NCI-H2029 (cell line): ENCODE results near the gene DSCAM.
"Not testable (repeated sequence)": the region's sequence is repeated elsewhere in the genome, so short reads cannot be mapped to it uniquely, and the experiment has no call there.

Experiments
- DNase-seq: peaks from one replicate; lab custom pipeline; 2025; lab: John Stamatoyannopoulos, UW

The DSCAM gene

DNA sequence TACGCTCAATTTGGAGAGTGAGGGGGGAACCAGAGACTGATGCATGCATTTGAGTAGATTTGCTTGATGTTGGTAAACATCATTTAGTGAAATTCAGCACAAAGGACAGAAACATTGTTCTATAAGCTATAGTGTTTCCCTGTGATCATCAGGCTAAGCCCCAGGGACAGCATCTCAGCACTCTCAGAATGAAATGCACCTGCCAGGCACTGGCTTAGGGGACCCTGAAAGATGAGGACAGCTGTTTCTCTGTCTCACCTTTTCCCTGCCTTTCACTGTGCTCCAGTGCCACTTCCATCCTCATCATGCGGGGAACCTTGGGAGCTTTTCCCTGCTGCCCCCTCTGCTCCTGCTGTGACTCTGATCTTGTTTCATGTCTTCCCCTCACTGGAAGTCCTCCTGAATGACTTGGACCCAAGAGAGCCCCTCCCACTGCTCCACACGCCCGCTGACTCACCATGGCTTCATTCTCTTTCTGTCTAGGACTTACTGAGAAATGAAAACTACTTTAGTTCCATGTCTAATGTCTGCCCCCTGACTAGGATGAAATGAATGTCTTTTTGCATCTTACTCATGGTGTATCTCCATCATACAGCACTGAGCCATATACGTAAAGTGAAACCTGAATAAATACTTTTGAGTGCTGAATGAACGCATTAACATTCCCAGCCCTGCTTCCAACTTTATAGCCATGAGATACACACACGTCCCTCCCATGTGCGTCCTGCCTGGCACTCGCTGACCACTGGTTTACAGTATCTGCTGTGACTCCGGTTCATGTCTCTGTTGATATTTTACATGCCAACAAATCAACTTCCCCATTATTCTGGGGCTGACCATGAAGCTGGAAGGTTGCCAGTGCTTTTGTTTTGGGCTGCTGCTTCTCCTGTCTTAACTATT, 797.7 kb downstream of the DSCAM start:
- peak; percentile 31 for DNase-seq

DNA sequence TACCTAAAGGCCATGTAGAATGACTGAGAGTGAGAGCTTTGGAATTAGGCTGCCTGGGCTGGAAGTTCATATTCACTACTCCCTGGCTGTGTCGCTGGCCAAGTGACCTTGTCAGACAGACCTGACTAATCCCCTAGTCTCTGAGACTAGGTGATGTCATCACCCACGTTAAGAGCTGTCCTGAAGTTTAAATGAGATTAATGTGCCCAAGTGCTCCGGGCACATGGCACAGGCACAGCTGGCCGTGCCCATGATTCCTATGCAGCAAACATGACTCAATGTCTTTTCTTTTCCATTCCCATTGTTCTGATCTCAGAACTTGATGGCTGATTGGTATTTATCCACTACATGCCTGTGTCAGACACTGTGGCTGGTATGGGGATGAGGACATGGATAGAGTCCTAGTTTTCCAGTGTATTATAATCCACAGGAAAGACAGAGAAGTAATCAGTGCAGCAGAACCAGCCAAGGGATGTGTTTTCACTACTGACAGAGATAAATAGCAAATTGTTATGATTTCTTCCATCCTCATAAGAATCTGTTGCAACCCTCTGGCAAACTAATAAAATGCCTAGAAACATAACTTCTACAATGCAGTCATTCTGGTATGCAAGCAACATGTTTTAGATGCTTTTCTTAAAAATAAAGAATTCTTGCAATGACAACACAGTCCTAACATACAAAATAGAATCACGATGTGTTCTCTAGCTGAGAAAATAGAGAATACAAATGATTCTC, 798.8 kb downstream of the DSCAM start:
- no peak for DNase-seq

DNA sequence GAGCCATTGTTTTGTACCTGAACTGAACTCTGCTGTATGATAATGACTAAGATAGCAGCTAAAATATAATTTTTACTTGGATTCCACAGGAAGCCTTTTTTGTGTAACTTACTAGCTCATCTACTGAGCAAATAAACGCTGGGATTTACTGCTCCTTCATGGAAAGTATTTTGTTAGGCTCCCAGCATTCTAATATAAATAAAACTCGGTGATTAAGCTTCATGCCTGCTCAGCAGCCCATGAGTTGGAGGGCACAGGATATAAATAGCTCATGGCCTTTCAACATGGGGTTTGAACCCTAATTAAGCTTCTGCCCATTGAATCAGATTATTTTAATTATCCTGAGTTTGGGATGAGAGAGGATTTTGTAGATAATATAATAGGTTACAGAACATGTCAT, 799.7 kb downstream of the DSCAM start:
- DNase-seq: no peak

DNA sequence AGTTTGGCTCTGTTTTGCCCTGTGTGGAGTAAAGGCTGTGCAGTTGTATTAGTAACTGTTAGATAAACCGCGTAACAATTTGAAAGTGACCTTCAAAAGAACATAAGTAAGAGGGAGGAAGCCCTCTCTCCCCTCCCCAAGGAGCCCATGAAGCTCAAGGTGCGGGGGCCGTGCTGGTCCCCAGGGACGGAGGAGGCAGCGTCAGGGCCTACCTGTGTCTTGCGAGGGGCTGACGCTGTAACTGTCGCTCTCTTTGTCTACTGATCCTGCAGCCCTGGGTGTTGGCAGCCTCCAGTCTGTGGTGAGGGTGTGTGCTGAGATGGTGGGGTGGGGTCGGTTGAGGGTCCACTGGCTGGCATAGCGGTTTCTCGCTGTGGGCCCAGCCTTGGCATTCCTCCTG, 803.1 kb downstream of the DSCAM start:
- DNase-seq: no peak

DNA sequence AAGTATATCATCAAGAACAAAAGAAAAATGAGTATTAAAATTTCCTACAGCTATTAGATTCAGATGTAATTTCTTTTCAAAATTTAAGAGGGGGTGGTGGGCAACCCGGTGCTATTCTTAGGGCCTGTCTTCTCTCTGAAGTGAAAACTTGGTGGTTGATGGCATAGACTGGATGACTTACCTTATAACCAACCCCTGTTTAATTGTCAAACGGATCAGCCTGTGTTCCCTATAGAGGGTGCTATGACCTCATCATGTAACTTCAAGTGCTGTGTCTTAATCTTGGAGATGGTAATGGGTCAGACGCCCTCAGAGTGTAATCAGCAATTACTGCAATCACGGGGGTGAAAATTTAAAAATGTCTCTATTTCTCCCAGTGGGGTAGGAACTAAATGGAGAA, 803.5 kb downstream of the DSCAM start:
- DNase-seq: no peak

DNA sequence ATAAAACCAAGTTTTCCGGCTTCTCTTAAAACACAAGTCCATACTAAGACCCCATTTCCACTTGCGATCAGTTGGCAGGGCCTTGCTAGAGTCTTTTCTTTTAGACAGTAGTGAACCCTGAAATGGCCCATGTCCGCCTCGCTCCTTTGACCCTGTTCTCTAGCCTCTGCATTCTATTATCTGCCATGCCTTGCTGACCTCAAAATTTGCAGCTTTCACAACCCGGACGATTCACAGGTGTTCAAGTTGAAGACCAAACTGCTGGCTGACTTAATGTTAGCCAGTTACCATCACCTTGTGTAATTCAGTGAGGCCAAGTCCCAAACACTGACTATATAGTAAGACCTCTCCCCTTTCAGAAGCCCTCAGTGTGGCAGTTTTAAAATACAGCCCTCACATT, 805.5 kb downstream of the DSCAM start:
- DNase-seq: no peak

DNA sequence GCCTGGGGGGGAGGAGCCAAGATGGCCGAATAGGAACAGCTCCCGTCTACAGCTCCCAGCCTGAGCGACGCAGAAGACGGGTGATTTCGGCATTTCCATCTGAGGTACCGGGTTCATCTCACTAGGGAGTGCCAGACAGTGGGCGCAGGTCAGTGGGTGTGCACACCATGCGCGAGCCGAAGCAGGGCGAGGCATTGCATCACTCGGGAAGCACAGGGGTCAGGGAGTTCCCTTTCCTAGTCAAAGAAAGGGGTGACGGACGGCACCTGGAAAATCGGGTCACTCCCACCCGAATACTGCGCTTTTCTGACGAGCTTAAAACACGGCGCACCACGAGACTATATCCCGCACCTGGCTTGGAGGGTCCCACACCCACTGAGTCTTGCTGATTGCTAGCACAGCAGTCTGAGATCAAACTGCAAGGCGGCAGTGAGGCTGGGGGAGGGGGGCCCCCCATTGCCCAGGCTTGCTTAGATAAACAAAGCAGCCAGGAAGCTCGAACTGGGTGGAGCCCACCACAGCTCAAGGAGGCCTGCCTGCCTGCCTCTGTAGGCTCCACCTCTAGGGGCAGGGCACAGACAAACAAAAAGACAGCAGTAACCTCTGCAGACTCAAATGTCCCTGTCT, 813.7 kb downstream of the DSCAM start:
- not testable (repeated sequence) for DNase-seq

DNA sequence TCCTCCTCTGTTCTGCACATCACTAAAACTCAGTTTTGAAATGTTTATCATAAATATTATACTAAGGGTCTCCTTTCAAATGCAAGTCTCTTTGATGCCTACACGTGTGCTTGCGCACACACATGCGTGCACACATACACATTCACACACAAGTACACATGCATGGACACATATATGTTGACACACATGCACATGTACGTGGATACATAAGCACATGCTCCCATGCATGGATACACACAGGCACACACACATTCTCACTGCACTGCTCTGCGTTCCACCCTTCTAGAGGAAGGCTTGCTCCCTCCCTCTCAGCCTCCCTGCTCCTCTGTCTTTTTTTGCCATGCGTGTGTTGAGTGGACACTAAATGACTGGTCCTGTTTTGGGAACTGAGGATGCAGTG, 817.1 kb downstream of the DSCAM start:
- no peak for DNase-seq

DNA sequence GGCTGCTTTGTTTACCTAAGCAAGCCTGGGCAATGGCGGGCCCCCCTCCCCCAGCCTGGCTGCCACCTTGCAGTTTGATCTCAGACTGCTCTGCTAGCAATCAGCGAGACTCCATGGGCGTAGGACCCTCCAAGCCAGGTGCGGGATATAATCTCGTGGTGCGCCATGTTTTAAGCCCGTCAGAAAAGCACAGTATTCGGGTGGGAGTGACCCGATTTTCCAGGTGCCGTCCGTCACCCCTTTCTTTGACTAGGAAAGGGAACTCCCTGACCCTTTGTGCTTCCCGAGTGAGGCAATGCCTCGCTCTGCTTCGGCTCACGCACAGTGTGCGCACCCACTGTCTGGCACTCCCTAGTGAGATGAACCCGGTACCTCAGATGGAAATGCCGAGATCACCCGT, 818.6 kb downstream of the DSCAM start:
- DNase-seq: not testable (repeated sequence)

DNA sequence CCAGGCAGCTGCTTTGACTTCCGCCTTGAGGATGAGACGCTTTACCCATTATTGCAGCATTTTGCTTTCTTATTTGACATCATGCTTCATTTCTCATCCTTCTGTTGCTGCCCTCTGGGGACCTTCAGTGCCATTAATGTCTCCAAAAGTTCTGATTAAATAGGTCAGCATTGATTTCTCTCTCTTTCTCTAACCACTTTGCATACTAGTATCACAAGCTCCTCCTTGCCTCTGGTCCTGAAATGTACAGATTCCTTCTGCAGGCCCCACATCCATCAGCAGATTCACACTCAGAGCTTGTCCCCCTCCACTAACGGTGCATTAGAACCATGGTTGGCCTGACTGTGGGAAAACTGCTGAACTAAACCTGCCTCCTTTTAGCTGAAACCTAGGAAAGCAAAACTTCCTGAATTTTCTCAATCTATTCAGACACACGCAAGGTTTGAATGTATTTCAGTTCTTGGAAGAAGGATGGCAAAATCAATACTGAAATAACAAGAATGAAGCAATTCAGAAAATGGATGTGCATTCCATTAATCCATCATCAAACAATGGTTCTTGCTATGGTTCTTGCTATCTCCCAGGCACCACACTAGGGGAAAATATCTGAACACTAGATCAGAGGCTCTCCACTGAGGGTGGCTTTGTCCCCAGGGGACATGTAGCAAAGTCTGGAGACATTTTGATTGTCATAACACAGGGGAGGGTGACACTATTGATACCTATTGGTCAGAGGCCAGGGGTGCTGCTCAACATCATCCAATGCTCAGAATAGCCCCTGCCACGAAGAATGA, 825.2 kb downstream of the DSCAM start:
- no peak for DNase-seq

DNA sequence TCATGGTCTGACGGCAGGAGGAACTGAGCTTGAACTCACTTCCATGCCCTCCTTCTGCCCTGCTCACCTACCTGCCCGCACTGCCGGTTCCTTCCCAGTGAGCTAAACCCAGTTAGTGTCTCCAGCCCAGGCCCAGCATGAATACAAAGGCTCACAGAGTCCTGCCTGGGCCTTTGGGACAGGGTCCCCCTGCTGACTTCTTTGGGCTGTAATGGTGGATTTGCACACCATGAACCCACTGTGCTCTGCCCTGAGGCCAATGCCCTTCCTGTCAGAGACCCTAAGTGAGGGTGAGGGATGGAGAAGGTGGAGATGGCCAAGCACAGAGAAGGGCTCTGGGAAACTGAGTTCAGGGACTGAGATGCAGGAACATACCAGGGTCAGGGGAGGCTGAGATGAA, 826.3 kb downstream of the DSCAM start:
- no peak for DNase-seq

DNA sequence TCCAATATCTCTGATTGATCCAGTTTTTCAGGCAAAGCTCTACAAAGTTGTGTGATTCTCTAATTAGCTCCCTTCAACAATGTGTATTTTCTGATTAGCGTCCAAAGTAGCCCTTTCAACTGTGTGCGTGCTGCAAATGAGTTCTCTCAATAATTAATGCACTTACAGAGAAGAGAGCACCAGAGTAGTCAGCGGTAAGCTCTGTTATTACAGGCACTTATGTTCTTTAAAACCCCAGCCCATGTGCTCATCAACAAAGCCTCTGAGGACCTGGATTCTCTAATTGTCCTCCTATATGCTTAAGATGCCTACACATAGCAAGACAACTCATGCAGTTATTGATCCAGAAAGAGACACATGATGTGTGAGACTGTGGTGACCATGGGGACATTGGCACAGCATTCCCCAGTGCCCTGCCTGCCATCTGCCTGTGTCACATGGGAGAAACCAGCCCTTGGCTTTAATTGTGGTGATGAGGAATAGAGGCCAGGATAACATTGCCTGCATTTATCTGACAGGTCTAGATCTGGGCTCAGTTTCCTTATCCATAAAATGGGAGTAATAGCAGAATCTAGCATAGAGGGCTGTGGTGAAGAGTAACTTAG, 828.0 kb downstream of the DSCAM start:
- DNase-seq: no peak

DNA sequence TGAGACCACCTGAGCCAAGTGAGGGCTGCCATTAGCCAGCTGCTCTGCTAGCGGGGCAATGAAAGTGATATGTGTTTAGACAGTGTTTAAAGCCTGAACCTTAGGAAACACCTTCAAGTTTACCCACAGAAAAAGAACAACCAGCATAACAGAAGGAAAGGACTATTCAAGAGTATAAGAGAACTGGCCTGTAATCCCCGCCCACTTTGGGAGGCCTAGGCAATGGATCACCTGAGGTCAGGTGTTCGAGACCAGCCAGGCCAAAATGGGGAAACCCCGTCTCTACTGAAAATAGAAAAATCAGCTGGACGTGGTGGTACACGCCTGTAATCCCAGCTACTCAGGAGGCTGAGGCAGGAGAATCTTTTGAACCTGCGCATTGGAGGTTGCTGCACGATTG, 830.3 kb downstream of the DSCAM start:
- DNase-seq: no peak

DNA sequence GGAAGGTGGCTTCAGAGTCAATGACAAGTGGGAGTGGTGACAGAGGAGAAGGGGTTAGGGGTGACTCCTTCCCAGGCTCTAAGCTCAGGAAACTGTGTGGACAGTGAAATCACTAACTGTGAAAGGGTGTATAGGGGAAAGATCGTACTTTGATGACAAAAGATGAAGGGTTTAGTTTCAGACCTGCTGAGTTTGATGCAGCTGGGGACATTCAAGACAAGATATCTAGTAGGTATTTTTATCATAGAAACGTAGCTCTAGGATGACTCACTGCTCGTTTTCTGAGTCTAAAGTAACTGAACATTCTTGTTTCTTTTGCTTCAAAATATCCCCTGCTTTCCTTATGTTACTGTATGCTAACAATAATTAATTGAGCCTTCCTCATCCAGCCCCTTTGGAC, 830.7 kb downstream of the DSCAM start:
- no peak for DNase-seq

DNA sequence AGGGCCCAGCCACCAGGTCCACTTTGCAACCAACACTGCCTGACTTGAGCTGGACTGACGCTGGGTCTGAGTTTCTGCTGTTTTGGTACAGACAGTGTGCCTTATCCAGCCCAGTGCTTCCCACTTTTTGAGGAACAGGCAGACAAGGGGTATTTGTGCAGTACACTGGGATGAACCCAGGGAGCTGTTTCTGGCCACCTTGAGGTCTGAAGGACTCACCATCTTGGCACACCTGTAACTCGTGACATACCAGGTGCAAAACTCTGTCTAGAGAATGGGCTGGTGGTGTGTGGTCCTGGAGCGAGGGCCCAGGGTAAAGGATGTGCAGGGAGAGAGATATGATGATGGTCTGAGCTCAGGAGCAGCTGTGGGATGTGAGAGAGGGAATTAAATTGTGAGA, 831.1 kb downstream of the DSCAM start:
- DNase-seq: no peak

DNA sequence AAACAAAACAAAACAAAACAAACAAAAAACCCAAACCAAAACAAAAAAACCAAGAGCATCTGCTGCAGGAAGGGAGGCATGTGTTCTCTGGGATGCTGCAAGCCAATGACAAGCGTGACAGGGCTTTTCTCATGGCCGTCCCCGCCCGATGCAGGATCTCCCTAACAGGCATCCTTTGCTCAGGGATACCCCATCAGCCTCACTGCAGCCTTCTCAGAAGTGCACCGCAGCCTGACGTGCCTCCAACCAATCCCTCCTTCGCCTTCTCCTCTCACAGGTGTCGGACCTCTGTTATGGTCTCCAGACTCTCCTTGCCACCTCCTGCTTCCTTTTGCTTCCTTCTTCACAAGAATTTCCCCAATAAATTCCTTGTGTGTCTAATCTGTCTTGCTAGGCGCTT, 832.6 kb downstream of the DSCAM start:
- DNase-seq: no peak

DNA sequence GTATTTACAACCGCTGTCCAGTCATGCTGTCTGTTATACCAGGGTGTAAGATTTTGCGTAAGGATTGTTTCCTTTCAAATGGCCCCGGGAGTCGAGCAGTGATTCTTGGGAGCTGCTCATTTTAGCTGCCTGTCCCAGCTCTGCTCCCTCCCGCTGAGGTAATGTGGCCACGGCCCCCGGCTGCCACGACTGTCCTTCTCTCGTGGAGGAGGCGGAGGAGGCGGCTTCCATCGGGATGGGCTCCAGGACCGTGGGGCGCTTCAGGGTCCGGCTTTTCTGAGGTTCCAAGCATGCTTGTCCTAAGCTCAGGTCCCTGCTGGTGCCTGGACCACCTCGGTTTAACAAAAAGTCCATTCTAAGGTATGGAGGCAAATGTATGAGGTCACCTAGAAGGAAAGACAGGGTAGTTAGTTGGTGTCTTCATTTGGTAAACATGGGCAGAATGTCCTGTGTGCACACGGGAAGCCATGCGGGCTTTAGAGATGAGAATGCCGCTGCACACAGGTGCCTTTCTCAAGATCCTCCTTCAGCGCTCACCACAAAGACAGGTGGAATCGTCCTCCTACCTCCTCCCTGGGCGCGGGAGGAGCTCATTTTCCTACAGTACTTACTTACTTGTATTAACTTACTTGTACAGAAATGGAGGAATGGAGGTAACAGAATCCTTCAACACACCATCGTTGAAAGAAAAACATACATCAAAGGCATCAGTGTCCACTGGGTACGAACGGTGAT, 833.8 kb downstream of the DSCAM start:
- DNase-seq: no peak

DNA sequence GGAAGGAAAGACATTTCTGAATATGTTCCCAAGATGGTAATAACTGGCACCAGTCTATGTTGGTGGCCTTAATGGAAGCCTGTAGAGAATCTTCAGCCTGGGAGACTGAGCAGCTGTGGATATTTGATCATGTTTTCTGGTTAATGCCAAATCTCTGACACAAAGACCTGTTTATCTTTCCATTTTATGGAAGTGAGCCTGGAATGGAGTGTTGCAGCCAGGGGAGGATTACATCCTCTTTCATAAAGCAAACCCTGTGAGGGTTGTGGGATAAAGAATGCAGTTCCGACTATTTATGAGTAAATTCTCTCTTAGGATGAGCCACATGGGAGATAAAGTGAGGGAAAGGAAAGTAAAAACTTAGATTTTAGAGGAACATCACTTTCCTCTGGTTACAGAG, 835.6 kb downstream of the DSCAM start:
- DNase-seq: peak; percentile 16

DNA sequence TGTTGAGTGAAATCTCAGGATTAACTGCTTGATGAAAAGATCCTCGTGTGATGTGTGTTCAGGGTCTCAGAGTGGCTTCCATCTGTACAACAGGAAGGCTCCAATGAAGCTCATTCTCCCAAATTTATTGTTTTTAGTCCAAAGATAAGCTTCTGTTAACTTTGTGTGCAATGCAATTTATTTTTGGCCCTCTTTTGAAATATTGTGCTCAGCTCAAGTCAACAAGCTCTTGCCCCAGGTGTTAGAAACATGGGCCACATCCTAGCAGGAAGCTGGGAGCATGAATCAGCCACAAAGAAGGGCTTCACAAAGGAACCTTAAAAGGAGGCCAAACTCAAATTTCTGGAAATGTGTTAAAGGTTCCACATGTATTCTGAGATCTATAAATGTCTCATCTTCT, 844.0 kb downstream of the DSCAM start:
- DNase-seq: no peak

DNA sequence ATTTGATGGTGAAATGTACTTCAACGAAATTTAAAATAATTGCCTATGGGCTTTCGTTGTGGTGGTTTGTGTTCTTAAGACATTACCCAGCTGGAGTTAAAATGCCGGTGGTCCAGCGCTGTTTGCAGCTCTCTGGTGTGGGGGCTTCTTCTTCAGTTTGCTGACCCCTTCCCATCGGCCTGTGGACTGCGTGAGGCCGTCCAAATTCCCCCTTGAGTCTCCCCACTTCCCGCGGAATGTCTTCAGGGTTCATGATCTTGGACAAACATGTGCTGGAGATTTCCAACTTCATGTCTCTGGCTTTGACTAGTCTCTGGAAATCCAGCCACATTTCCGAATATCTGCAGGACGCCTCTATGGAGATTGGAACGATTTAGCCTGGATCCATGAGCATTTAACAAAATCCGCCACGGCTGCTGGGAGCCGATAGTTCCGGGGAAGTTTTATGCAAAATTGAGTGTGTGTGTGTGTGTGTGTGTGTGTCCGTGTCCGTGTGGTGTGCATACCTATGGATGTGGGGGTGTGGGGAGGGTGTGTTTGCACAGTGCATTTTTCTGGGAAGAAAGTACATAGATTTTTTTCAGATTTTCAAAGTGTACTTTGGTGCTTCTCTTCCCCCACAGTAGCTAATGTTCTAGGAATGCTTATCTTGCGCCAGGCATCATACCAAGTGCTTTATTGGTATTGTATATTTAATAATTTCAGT, 862.5 kb downstream of the DSCAM start:
- no peak for DNase-seq
